ENCODE data around the gene POLR2H.

The POLR2H gene

GRCh38 chr3:184366619-184367289 lies 5.2 kb downstream of the POLR2H start:
- H3K36me3 ChIP-seq (ENCODE audit: control insufficient read depth, insufficient read depth, low read length), result no peaks in the 10 kb centered on the region
- no peak overlapping the region for H3K4me2 ChIP-seq (ENCODE audit: low read length)
- no peak overlapping the region for H3K4me3 ChIP-seq (ENCODE audit: low read depth, low read length)
- H3K79me2 ChIP-seq, result peaks cover 9% of the 10 kb centered on the region
- H3K27ac ChIP-seq, result no peak overlapping the region
- no peak overlapping the region for H3K9ac ChIP-seq
- no peaks in the 10 kb centered on the region for H3K27me3 ChIP-seq (ENCODE audit: control insufficient read depth, insufficient read depth, low read length)
- H2AFZ ChIP-seq, result no peak overlapping the region
- H3K9me3 ChIP-seq (ENCODE audit: control insufficient read depth, low read length), result no peaks in the 10 kb centered on the region
- peaks cover 13% of the 10 kb centered on the region for H3K4me1 ChIP-seq
- TF ChIP-seq CTCF (IDR thresholded peaks at IDR 0.05), result no peak

- Histone ChIP-seq H3K4me1 (peaks cover 18% of the 10 kb centered on the region), H3K36me3 (ENCODE audit: control insufficient read depth, insufficient read depth, low read length) (no peaks in the 10 kb centered on the region), H3K9me3 (ENCODE audit: control insufficient read depth, low read length) (no peaks in the 10 kb centered on the region), H3K27me3 (ENCODE audit: control insufficient read depth, insufficient read depth, low read length) (no peaks in the 10 kb centered on the region), H3K27ac (no peak overlapping the region), H3K4me2 (ENCODE audit: low read length) (no peak overlapping the region), H3K79me2 (peaks cover 9% of the 10 kb centered on the region), H3K4me3 (ENCODE audit: low read depth, low read length) (no peak overlapping the region), H2AFZ (no peak overlapping the region), H3K9ac (no peak overlapping the region)
- TF ChIP-seq CTCF (IDR thresholded peaks at IDR 0.05), result no peak
Measured at GRCh38 chr3:184368116-184368515, 6.6 kb downstream of the POLR2H start.

- no peaks in the 10 kb centered on the region for H3K27me3 ChIP-seq (ENCODE audit: control insufficient read depth, insufficient read depth, low read length)
- H3K36me3 ChIP-seq (ENCODE audit: control insufficient read depth, insufficient read depth, low read length), result no peaks in the 10 kb centered on the region
- no peak for TF ChIP-seq CTCF (IDR thresholded peaks at IDR 0.05)
- H3K4me1 ChIP-seq, result peaks cover 18% of the 10 kb centered on the region
- H3K9ac ChIP-seq, result no peak overlapping the region
- no peak overlapping the region for H3K4me2 ChIP-seq (ENCODE audit: low read length)
- no peak overlapping the region for H3K4me3 ChIP-seq (ENCODE audit: low read depth, low read length)
- H3K27ac ChIP-seq, result no peak overlapping the region
- no peaks in the 10 kb centered on the region for H3K9me3 ChIP-seq (ENCODE audit: control insufficient read depth, low read length)
- H3K79me2 ChIP-seq, result peaks cover 6% of the 10 kb centered on the region
- no peak overlapping the region for H2AFZ ChIP-seq
Measured at GRCh38 chr3:184368586-184369183, 7.2 kb downstream of the POLR2H start.

- H3K9me3 ChIP-seq (ENCODE audit: control insufficient read depth, low read length), result no peaks in the 10 kb centered on the region
- peaks cover 6% of the 10 kb centered on the region for H3K4me1 ChIP-seq
- no peak overlapping the region for H3K9ac ChIP-seq
- H3K27ac ChIP-seq, result no peak overlapping the region
- H2AFZ ChIP-seq, result no peak overlapping the region
- H3K36me3 ChIP-seq (ENCODE audit: control insufficient read depth, insufficient read depth, low read length), result no peaks in the 10 kb centered on the region
- H3K27me3 ChIP-seq (ENCODE audit: control insufficient read depth, insufficient read depth, low read length), result no peaks in the 10 kb centered on the region
- TF ChIP-seq CTCF (IDR thresholded peaks at IDR 0.05), result peak; percentile 96
- no peak overlapping the region for H3K4me3 ChIP-seq (ENCODE audit: low read depth, low read length)
- no peak overlapping the region for H3K4me2 ChIP-seq (ENCODE audit: low read length)
- H3K79me2 ChIP-seq, result no peaks in the 10 kb centered on the region
Measured at GRCh38 chr3:184371570-184372018, 10.1 kb downstream of the POLR2H start.

Data from parathyroid adenoma (tissue), 2 donors.